ENCODE results near the gene ZDHHC13. TPM values are rescaled to one million over a fixed set of nuclear protein-coding genes. Genes with fewer than 3 reads are reported as not detected.

Gene ZDHHC13
- total and polyA plus RNA-seq, 3 donors from 2014 or later = 16.3 to 32.6 (median 17.2) TPM

- TF ChIP-seq, protein P1, sequence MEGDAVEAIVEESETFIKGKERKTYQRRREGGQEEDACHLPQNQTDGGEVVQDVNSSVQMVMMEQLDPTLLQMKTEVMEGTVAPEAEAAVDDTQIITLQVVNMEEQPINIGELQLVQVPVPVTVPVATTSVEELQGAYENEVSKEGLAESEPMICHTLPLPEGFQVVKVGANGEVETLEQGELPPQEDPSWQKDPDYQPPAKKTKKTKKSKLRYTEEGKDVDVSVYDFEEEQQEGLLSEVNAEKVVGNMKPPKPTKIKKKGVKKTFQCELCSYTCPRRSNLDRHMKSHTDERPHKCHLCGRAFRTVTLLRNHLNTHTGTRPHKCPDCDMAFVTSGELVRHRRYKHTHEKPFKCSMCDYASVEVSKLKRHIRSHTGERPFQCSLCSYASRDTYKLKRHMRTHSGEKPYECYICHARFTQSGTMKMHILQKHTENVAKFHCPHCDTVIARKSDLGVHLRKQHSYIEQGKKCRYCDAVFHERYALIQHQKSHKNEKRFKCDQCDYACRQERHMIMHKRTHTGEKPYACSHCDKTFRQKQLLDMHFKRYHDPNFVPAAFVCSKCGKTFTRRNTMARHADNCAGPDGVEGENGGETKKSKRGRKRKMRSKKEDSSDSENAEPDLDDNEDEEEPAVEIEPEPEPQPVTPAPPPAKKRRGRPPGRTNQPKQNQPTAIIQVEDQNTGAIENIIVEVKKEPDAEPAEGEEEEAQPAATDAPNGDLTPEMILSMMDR (IDR thresholded peaks at IDR 0.05) = no peak
- TF ChIP-seq POLR2A (IDR thresholded peaks at IDR 0.05) = no peak
- H3K27me3 ChIP-seq = no peaks in the 10 kb centered on the region
- no peak overlapping the region for H3K4me3 ChIP-seq
- no peaks in the 10 kb centered on the region for H3K36me3 ChIP-seq (ENCODE audit: low read depth, missing control alignments)
- no peaks in the 10 kb centered on the region for H3K4me1 ChIP-seq
- H3K27ac ChIP-seq = no peak overlapping the region
- H3K9me3 ChIP-seq = no peaks in the 10 kb centered on the region
- 83 to 86% methylated on average over 7 of the region's 7 CpGs for WGBS, 2 donors
- intact Hi-C loops (cut with DNase I; ENCODE audit: low total_unique reads) = no loop called here
- DNase-seq = no peak
Measured at GRCh38 chr11:19191530-19192169, 74.7 kb downstream of the ZDHHC13 start.

DNA sequence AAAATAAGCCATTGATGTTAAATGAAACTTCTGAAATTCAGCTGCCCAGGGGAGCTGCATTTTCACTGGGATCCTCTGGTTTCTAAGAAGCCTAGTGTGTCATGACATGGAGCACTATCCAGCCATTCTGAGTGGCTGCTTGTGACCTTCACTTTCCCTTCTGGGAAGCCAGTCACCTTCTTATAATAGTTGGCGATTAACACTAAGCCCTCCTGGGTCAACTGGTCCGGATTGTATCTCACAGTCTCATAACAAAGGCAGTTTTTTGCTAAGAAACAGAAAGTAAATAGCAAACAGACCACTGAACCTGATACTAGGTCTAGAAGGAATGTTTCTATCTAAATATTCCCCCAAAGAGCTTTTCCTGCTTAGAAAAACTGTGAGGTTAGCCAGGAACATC lies 76.9 kb downstream of the ZDHHC13 start:
- intact Hi-C loops (cut with DNase I; ENCODE audit: low total_unique reads) = no loop called here
- 41 to 59% methylated on average over 2 of the region's 2 CpGs for WGBS, 2 donors
- DNase-seq = no peak
- Histone ChIP-seq H3K9me3 (no peaks in the 10 kb centered on the region), H3K36me3 (ENCODE audit: low read depth, missing control alignments) (no peaks in the 10 kb centered on the region), H3K4me1 (no peaks in the 10 kb centered on the region), H3K4me3 (no peak overlapping the region), H3K27ac (no peak overlapping the region), H3K27me3 (no peaks in the 10 kb centered on the region)
- TF ChIP-seq POLR2A (IDR thresholded peaks at IDR 0.05) = no peak
- TF ChIP-seq, protein P1 (IDR thresholded peaks at IDR 0.05) = no peak

- no peaks in the 10 kb centered on the region for H3K9me3 ChIP-seq
- no peaks in the 10 kb centered on the region for H3K27me3 ChIP-seq
- H3K4me1 ChIP-seq = no peaks in the 10 kb centered on the region
- TF ChIP-seq, protein P1 (IDR thresholded peaks at IDR 0.05) = no peak
- no peak for TF ChIP-seq POLR2A (IDR thresholded peaks at IDR 0.05)
- no peak overlapping the region for H3K27ac ChIP-seq
- no peak overlapping the region for H3K4me3 ChIP-seq
- DNase-seq = no peak
- WGBS, 2 donors = 90 to 96% methylated on average over 4 of the region's 4 CpGs
- H3K36me3 ChIP-seq (ENCODE audit: low read depth, missing control alignments) = no peaks in the 10 kb centered on the region
- intact Hi-C loops (cut with DNase I; ENCODE audit: low total_unique reads) = no loop called here
Measured at GRCh38 chr11:19194620-19195308, 77.8 kb downstream of the ZDHHC13 start.

GRCh38 chr11:19196432-19196831 lies 79.5 kb downstream of the ZDHHC13 start:
- Histone ChIP-seq H3K4me1 (no peaks in the 10 kb centered on the region), H3K27ac (no peak overlapping the region), H3K4me3 (no peak overlapping the region), H3K27me3 (no peaks in the 10 kb centered on the region), H3K36me3 (ENCODE audit: low read depth, missing control alignments) (no peaks in the 10 kb centered on the region), H3K9me3 (no peaks in the 10 kb centered on the region)
- no peak for TF ChIP-seq POLR2A (IDR thresholded peaks at IDR 0.05)
- TF ChIP-seq, protein P1 (IDR thresholded peaks at IDR 0.05) = no peak
- no peak for DNase-seq
- intact Hi-C loops (cut with DNase I; ENCODE audit: low total_unique reads) = no loop called here
- 79 to 85% methylated on average over 6 of the region's 6 CpGs for WGBS, 2 donors

All from testis (tissue), 3 donors.